OCI-LY7 (cell line): ENCODE data around the gene GLI3. TPM values are rescaled to one million over a fixed set of nuclear protein-coding genes. Genes with fewer than 3 reads are reported as not detected.

Experiments used
- BruUV-seq: library from RNA; stranded (reverse); fragments of 400-500 nt; replicated peaks from 2 replicates; lab custom pipeline; 2021; lab: Mats Ljungman, UMichigan
- CTCF ChIA-PET: fragments of 300-600 bp; sonication (Branson Sonifier 250); formaldehyde crosslinking; loops from one replicate; lab custom pipeline; 2022; ENCODE audit warnings: antibody characterized with exemption; ENCODE audit not compliant: unreplicated experiment; lab: Charles Lee
- POLR2A ChIA-PET: fragments of 300-600 bp; sonication (Branson Sonifier 250); formaldehyde crosslinking; loops from one replicate; lab custom pipeline; 2022; ENCODE audit warnings: antibody characterized with exemption; lab: Charles Lee
- DNase-seq: peaks from one replicate; pipeline ENCODE4 v3.0.0-alpha.2; 2015; ENCODE audit warnings: low spot score
- H2AFZ ChIP-seq: fragments of 200-600 bp; sonication (generic), shearing (Covaris generic); 2 replicates; pipeline ENCODE4 v1.6.1; 2014; ENCODE audit warnings: mild to moderate bottlenecking, antibody characterized with exemption, low read length, moderate library complexity
- H3K27ac ChIP-seq: fragments of 200-600 bp; sonication (generic); 2 replicates; pipeline ENCODE4 v1.5.1; 2014; ENCODE audit warnings: mixed run types, low read depth, mild to moderate bottlenecking, moderate library complexity, low read length, inconsistent platforms; ENCODE audit not compliant: poor library complexity, severe bottlenecking
- H3K36me3 ChIP-seq: fragments of 200-600 bp; sonication (generic); 2 replicates; pipeline ENCODE4 v1.6.1; 2014; ENCODE audit warnings: mild to moderate bottlenecking, antibody characterized with exemption, low read length, moderate library complexity, mixed read lengths; ENCODE audit not compliant: insufficient read depth
- H3K4me1 ChIP-seq: fragments of 200-600 bp; sonication (generic); 2 replicates; pipeline ENCODE4 v1.5.1; 2014; ENCODE audit warnings: mild to moderate bottlenecking, low read length; ENCODE audit not compliant: insufficient read depth, poor library complexity, severe bottlenecking
- H3K4me2 ChIP-seq: fragments of 200-600 bp; sonication (generic); 2 replicates; pipeline ENCODE4 v1.6.1; 2014; ENCODE audit warnings: mild to moderate bottlenecking, low read length
- H3K4me3 ChIP-seq: fragments of 200-600 bp; sonication (generic); 2 replicates; pipeline ENCODE4 v1.5.1; 2014; ENCODE audit warnings: mild to moderate bottlenecking, low read depth, low read length; ENCODE audit not compliant: poor library complexity, severe bottlenecking
- H3K79me2 ChIP-seq: fragments of 200-600 bp; sonication (generic); 2 replicates; pipeline ENCODE4 v1.6.1; 2016; ENCODE audit warnings: low read depth, mild to moderate bottlenecking, low read length, moderate library complexity, mixed read lengths; ENCODE audit not compliant: insufficient read depth
- H3K9me2 ChIP-seq: fragments of 200-600 bp; sonication (generic); 2 replicates; pipeline ENCODE4 v1.6.1; 2016; ENCODE audit warnings: mild to moderate bottlenecking, low read length, mixed read lengths; ENCODE audit not compliant: insufficient read depth
- H3K9me3 ChIP-seq: fragments of 200-600 bp; sonication (generic); 2 replicates; pipeline ENCODE4 v1.6.1; 2014; ENCODE audit warnings: mild to moderate bottlenecking, mixed run types, low read length, mixed read lengths
- H4K20me1 ChIP-seq: fragments of 200-600 bp; sonication (generic); 2 replicates; pipeline ENCODE4 v1.6.1; 2014; ENCODE audit warnings: mild to moderate bottlenecking, antibody characterized with exemption, low read length, moderate library complexity, mixed read lengths; ENCODE audit not compliant: insufficient read depth
- EZH2phosphoT487 ChIP-seq: fragments of 200-600 bp; sonication (generic); IDR thresholded peaks from 2 replicates; pipeline ENCODE4 v1.6.1; 2018; ENCODE audit warnings: low read depth, borderline replicate concordance, mild to moderate bottlenecking, mixed run types, antibody characterized with exemption, low read length, moderate library complexity, mixed read lengths
- intact Hi-C: fragments of 100-400 bp; cut with micrococcal nuclease; formaldehyde crosslinking; loops from one replicate; pipeline ENCODE4 v1.10.0; 2022; ENCODE audit not compliant: unreplicated experiment
- total RNA-seq, 2 experiments: library from RNA; depleted of rRNA in 1 of 2; stranded (reverse); fragments of >200 nt in 1 of 2; shearing (Covaris generic) in 1 of 2; gene quantifications; 2 replicates each; pipeline ENCODE4 v1.2.3, GENCODE V29; 2014 to 2022
- TF ChIP-seq, protein P1 (sequence below): fragments of 200-600 bp; sonication (generic); conservative IDR thresholded peaks from 2 replicates; pipeline ENCODE4 v1.5.1; 2014; ENCODE audit warnings: mild to moderate bottlenecking, antibody characterized with exemption, low read length, moderate library complexity, mixed read lengths

Gene GLI3
- total RNA-seq, 2 experiments from 2014 or later = not detected

- TF ChIP-seq, protein P1, sequence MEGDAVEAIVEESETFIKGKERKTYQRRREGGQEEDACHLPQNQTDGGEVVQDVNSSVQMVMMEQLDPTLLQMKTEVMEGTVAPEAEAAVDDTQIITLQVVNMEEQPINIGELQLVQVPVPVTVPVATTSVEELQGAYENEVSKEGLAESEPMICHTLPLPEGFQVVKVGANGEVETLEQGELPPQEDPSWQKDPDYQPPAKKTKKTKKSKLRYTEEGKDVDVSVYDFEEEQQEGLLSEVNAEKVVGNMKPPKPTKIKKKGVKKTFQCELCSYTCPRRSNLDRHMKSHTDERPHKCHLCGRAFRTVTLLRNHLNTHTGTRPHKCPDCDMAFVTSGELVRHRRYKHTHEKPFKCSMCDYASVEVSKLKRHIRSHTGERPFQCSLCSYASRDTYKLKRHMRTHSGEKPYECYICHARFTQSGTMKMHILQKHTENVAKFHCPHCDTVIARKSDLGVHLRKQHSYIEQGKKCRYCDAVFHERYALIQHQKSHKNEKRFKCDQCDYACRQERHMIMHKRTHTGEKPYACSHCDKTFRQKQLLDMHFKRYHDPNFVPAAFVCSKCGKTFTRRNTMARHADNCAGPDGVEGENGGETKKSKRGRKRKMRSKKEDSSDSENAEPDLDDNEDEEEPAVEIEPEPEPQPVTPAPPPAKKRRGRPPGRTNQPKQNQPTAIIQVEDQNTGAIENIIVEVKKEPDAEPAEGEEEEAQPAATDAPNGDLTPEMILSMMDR = no peak
- TF ChIP-seq EZH2phosphoT487 = no peak
- no peaks in the 10 kb centered on the region for H3K79me2 ChIP-seq
- intact Hi-C loops = no loop called here
Observed at GRCh38 chr7:42139751-42140150, 97.3 kb downstream of the GLI3 start.

GRCh38 chr7:42138691-42139090 lies 98.3 kb downstream of the GLI3 start:
- H3K4me2 ChIP-seq = no peak overlapping the region
- no peaks in the 10 kb centered on the region for H4K20me1 ChIP-seq
- no peak overlapping the region for H3K4me3 ChIP-seq
- H3K36me3 ChIP-seq = no peaks in the 10 kb centered on the region
- no peaks in the 10 kb centered on the region for H3K4me1 ChIP-seq
- no peak overlapping the region for H3K27ac ChIP-seq
- no peaks in the 10 kb centered on the region for H3K79me2 ChIP-seq
- no TSS peak for BruUV-seq
- intact Hi-C loops = no loop called here
- TF ChIP-seq, protein P1 = no peak
- no peak for TF ChIP-seq EZH2phosphoT487
- no peak for DNase-seq
- H3K9me2 ChIP-seq = no peaks in the 10 kb centered on the region
- POLR2A ChIA-PET = interaction anchor here (0.5 kb wide), 1 partner anchor 1959 kb away, joined by 4 read pairs; no protein-coding TSS in a partner anchor
- no peak overlapping the region for H2AFZ ChIP-seq
- CTCF ChIA-PET = no interaction called here
- H3K9me3 ChIP-seq = no peaks in the 10 kb centered on the region

More at GRCh38 chr7:42139751-42140150, 97.3 kb downstream of the GLI3 start:
- CTCF ChIA-PET = no interaction called here
- Histone ChIP-seq H2AFZ (no peak overlapping the region), H3K4me3 (no peak overlapping the region), H3K4me1 (no peaks in the 10 kb centered on the region), H3K4me2 (no peak overlapping the region), H4K20me1 (no peaks in the 10 kb centered on the region), H3K36me3 (no peaks in the 10 kb centered on the region), H3K9me2 (no peaks in the 10 kb centered on the region), H3K27ac (no peak overlapping the region), H3K9me3 (no peaks in the 10 kb centered on the region)
- POLR2A ChIA-PET = no interaction called here
- BruUV-seq = no TSS peak
- no peak for DNase-seq

GRCh38 chr7:42137941-42138340 lies 99.1 kb downstream of the GLI3 start:
- POLR2A ChIA-PET = no interaction called here
- Histone ChIP-seq H3K36me3 (no peaks in the 10 kb centered on the region), H3K4me3 (no peak overlapping the region), H3K27ac (no peak overlapping the region), H4K20me1 (no peaks in the 10 kb centered on the region), H3K4me1 (no peaks in the 10 kb centered on the region), H3K4me2 (no peak overlapping the region), H3K9me2 (no peaks in the 10 kb centered on the region), H2AFZ (no peak overlapping the region), H3K79me2 (no peaks in the 10 kb centered on the region), H3K9me3 (no peaks in the 10 kb centered on the region)
- intact Hi-C loops = no loop called here
- BruUV-seq = no TSS peak
- CTCF ChIA-PET = no interaction called here
- DNase-seq = no peak
- no peak for TF ChIP-seq EZH2phosphoT487
- TF ChIP-seq, protein P1 = no peak
